GM21737 (cell line): ENCODE measurements around the gene DOK7.
"Not testable (repeated sequence)": the region's sequence is repeated elsewhere in the genome, so short reads cannot be mapped to it uniquely, and the experiment has no call there.

ENCODE experiments used
- ATAC-seq: cut with Tn5 transposase; IDR thresholded peaks from one replicate; pipeline ENCODE4 v1.9.1; 2021; ENCODE audit warnings: mild to moderate bottlenecking, moderate library complexity; ENCODE audit not compliant: unreplicated experiment

DOK7 gene

GRCh38 chr4:3501126-3501824 is 38.2 kb downstream of the DOK7 start:
- ATAC-seq, result no peak

- no peak for ATAC-seq
Measured at GRCh38 chr4:3501825-3502425, 38.8 kb downstream of the DOK7 start.

DNA sequence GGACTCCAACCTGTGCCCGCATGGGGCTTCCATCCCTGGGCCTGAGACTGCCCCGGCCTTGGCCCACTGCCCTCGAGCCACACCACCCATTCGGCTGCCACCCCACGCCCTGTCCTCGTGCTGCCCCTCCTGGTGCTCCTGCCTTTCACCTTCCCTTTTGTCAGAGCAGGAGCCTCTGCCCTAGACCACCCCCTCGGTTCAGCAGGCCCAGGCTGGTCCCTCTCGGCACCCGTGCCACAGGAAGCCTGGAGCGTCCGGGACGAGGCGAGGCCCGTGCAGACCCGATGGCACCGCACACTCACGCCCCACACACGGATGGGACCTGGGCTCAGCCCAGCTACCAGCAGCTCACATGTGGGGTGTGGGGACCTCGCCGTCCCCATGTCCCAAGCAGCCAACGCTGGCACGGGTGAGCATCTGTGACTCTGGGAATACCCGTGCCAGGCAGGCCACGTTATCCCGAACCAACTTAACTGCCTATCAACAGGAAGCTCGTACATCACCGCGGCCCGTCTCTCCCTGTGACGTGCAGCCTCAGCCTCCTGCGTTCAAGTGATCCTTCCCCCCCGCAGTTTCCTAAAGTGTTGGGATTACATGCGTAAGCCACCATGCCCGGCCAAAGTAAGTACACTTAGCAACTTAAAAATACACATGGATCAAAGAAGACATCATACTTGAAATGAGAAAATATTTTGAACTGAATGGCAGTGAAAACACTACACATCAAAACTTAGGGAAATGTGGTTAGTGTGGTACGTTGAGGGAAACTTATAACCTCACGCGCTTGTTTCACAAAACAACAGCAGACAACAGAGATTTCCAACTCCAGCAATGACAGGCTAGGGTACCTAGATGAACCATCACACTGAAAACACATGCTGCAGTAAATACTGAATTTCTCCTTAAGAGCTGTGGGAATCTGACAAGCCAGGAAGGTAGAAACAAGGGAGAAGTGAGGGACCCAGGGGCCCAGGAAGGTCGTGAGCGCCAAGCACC is 40.1 kb downstream of the DOK7 start:
- ATAC-seq, result no peak

DNA sequence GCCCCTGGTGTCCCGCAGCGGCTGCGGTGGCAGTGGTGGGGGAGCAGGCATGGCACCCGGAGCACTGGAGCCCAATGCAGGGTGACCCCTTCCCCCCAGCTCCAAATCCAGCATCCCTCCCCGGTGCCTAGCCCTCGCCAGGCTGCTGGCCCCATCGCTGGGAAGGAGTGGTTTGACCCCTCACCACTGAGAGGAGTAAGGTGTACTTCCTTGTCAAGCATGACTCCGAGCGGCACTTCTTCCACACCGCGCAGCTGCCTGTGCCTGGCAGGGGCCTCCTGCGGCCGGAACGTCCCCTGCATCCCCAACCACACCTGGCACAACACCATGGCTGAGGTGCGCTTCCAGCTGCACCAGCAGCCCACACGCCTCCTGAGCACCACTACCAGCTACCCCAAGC is 42.1 kb downstream of the DOK7 start:
- ATAC-seq, result no peak

DNA sequence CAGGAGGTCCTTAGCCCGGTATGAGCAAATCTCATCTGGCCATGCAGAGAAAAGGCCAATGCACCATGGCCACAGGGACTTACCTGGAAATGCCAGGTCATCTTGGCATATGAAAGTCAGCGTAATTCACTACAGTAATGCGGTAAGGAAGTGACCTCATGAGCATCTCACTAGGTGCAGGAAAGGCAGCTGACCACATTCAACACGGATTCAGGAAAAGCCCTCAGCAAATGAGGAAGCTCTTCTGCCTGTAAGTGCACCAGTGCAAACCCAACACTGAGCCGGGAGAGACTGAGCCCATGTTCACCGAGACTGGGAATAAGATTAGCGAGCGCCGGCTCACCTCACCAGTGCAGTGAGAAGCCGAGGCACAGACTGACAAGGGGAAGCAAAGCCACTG is 45.4 kb downstream of the DOK7 start:
- ATAC-seq, result no peak

GRCh38 chr4:3510481-3510880 is 47.4 kb downstream of the DOK7 start:
- no peak for ATAC-seq

DNA sequence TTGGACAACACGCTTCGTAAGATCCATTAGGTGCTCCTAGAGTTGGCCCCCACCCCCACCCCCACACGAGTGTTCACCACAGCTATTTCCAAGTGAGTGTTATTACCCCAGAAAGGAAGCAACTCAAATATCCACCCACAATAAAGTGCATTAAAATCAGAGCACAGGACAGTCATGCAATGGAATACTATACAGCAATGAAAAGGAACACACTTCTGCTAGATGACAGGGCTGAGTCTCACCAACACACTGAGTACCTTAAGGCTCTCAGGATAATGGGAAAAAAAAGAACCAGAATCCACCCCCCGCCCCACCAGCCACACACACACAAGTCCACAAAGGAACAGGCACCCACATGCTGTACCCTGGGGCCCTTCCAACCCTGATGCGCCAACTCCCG is 48.1 kb downstream of the DOK7 start:
- ATAC-seq, result no peak

DNA sequence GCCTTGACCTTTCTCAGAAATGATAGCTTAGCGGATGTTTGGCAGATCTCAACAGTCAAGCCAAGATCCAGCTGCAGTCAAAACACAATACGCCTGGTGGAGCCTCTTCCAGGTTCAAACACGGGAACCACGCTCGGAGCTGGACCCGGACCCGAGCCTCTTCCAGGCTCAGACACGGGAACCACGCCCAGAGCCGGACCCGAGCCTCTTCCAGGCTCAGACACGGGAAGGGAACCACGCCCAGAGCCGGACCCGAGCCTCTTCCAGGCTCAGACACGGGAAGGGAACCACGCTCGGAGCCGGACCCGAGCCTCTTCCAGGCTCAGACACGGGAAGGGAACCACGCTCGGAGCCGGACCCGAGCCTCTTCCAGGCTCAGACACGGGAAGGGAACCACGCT is 48.5 kb downstream of the DOK7 start:
- not testable (repeated sequence) for ATAC-seq

- no peak for ATAC-seq
Measured at GRCh38 chr4:3512279-3512678, 49.2 kb downstream of the DOK7 start.

DNA sequence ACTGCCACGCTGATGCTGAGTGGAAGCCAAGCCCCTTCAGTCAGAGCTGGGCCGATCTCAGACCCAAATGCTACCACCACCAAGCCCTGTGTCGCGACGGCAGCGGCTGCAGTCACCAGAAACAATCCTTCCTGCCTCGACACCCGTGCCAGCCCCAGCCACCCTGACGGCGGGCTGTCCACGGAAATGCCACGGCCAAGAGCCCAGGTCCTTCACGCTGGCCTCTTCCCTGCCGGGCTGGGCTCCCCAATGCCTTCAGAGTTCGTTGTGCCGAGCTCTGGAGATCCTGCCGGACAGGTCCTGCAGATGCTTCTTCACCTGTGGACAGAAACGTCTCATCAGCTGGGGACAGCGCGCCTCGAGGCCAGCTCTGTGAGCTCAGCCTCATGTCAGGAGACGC is 49.6 kb downstream of the DOK7 start:
- no peak for ATAC-seq

- no peak for ATAC-seq
Measured at GRCh38 chr4:3513807-3514206, 50.7 kb downstream of the DOK7 start.

- ATAC-seq, result no peak
Measured at GRCh38 chr4:3514221-3514780, 51.2 kb downstream of the DOK7 start.

- ATAC-seq, result no peak
Measured at GRCh38 chr4:3514806-3515501, 51.8 kb downstream of the DOK7 start.

GRCh38 chr4:3515646-3516045 is 52.5 kb downstream of the DOK7 start:
- no peak for ATAC-seq

- no peak for ATAC-seq
Measured at GRCh38 chr4:3516061-3516835, 53.1 kb downstream of the DOK7 start.

GRCh38 chr4:3516836-3517730 is 54.0 kb downstream of the DOK7 start:
- ATAC-seq, result no peak

GRCh38 chr4:3517731-3518510 is 54.8 kb downstream of the DOK7 start:
- ATAC-seq, result no peak

DNA sequence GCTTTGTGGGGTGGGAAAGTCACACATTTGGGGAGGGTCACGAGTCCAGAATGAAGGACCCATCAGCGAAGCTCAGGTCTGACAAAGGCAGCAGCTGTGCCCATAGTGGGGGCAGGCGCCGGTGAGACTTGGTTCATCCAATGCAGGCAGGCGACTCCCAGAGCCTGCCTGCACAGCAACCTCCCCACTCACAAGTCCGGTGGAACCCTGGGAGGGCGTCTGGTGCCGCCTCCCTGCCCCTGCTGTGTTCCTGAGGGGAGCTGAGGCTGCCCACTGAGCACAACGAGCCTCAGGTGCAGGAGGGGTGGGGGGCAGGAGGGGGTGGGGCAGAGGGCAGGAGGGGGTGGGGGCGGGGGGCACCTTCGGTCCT is 55.4 kb downstream of the DOK7 start:
- no peak for ATAC-seq
